Right cardiac atrium (tissue), 5 donors: ENCODE results near the gene SUDS3. TPM values are rescaled to one million over a fixed set of nuclear protein-coding genes. Genes with fewer than 3 reads are reported as not detected.

Experiments
- ATAC-seq, 2 donors: fragments of 200-7000 bp; cut with Tn5 transposase; one replicate each; pipeline versions ENCODE4 v1.8.0 to v1.9.1; 2020; ENCODE audit warnings: moderate library complexity in 2 of 2, mild to moderate bottlenecking in 1 of 2
- DNase-seq, 3 donors: peaks; one replicate each; pipeline ENCODE4 v3.0.0-alpha.2; 2020
- H3K27ac ChIP-seq: one replicate; pipeline ENCODE4 v1.5.1; 2013; ENCODE audit warnings: mild to moderate bottlenecking, low read length, control low read depth, moderate library complexity
- H3K27me3 ChIP-seq: one replicate; pipeline ENCODE4 v1.6.1; 2013; ENCODE audit not compliant: control insufficient read depth, insufficient read depth
- H3K4me1 ChIP-seq: one replicate; pipeline ENCODE4 v1.6.1; 2013; ENCODE audit warnings: low read length; ENCODE audit not compliant: control insufficient read depth, insufficient read depth
- H3K4me3 ChIP-seq: one replicate; pipeline ENCODE4 v1.5.1; 2013; ENCODE audit warnings: low read length, control low read depth
- H3K9me3 ChIP-seq: one replicate; pipeline ENCODE4 v1.6.1; 2013; ENCODE audit warnings: low read length; ENCODE audit not compliant: control insufficient read depth
- WGBS: extraction: QIAGEN DNeasy Blood & Tissue Kit; methylation state at CpG from one replicate; pipeline ENCODE4 v1.1.7; 2013; 5-methylcytosine and 5-hydroxymethylcytosine counted together
- intact Hi-C, 4 donors: fragments of 100-400 bp; cut with DNase I; formaldehyde crosslinking; loops; one replicate each; pipeline versions ENCODE4 v1.11.0 to v1.14.0; 2022 to 2023
- polyA plus RNA-seq: library from polyadenylated mRNA; stranded (reverse); fragments of 200-250 nt; gene quantifications from one replicate; pipeline ENCODE4 v1.2.3, GENCODE V29; 2013
- total RNA-seq, 4 donors: library from RNA; stranded (reverse); fragmentation: NEBNext Ultra II Directional; extraction: Animal tissue kit (Norgen Biotek cat#: 25700); gene quantifications; one replicate each; pipeline ENCODE4 v1.2.1, GENCODE V29; 2021
- donor health status: healthy with polysubstance abuse.
- donor health status: DM: no; HTN: yes; CAD: no.
- donor health status: DM: no; HTN: no; CAD: no.
- donor health status: DM: no; HTN: yes; CAD: no; lungs with severe emphysema.
- donor health status: DM: yes; HTN: yes; CAD: no.

The SUDS3 gene
- total and polyA plus RNA-seq, 5 donors: 9.5 to 24.0 (median 21.0) TPM

DNA sequence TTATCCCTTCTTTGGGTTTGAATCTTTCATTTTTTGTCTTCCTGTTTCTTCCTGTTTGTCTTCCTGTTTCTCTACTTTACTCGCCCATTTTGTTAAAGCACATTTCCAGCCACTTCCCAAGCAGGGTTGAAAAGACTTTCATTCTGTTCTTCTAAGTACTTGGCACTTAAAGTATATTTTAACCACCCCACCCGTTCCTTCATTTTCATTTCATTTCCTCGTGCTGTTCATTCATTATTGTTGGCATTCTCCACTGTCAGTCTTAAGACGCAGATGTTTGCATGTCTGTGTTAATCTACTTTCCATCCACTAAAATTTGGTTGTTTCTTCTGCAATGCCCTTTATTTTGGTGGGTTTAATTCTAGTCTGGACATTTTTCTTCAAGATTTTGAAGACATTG is 49.0 kb downstream of the SUDS3 start:
- DNase-seq: no peak

DNA sequence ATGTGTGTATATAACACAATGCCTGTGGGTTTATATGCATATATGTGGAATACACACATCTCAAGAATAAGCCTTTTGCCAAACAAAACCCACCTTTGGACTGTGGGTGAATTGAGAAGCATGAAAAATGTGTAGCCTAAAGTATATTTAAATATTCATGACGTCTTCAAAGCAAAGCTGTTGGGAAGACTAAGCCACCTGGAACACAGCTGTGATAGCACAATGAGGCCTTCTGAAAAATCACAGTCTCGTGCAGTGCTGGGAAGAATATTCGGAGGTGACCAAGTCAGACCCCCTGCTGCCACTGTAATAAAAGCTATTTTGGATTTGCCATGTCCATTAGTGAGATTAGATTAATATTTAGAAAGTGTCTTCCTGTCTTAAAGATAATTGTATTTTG is 51.5 kb downstream of the SUDS3 start:
- H3K27me3 ChIP-seq: no peaks in the 10 kb centered on the region
- intact Hi-C loops: no loop called here
- WGBS: 83% methylated on average over 3 of the region's 3 CpGs
- ATAC-seq (no peak), DNase-seq (no peak)
- H3K4me3 ChIP-seq: no peak overlapping the region
- no peak overlapping the region for H3K27ac ChIP-seq
- H3K9me3 ChIP-seq: no peaks in the 10 kb centered on the region
- no peaks in the 10 kb centered on the region for H3K4me1 ChIP-seq

More for the DNA sequence above, 49.0 kb downstream of the SUDS3 start:
- no peaks in the 10 kb centered on the region for H3K4me1 ChIP-seq
- 44% methylated on average over 4 of the region's 4 CpGs for WGBS
- no peaks in the 10 kb centered on the region for H3K27me3 ChIP-seq
- no peaks in the 10 kb centered on the region for H3K9me3 ChIP-seq
- intact Hi-C loops: no loop called here
- ATAC-seq: no peak
- no peak overlapping the region for H3K27ac ChIP-seq
- no peak overlapping the region for H3K4me3 ChIP-seq

DNA sequence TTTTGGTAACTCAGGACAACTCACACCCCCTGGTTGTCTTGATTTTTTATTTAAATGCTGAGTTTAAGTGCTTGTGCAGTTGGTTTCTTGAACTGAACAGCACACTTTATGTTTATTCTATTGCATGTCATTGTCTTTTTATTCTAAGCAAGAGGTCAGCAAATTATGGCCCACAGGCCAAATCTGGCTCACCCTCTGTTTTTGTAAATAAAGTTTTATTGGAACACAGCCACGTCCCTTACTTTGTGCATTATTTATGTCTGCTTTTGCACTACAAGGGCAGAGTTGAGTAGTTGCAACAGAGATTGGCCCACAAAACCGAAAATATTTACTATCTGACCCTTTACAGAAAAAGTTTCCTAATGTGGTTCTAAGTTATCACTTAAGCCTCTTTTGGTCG is 52.3 kb downstream of the SUDS3 start:
- Histone ChIP-seq H3K4me1 (no peaks in the 10 kb centered on the region), H3K4me3 (no peak overlapping the region), H3K27me3 (no peaks in the 10 kb centered on the region), H3K27ac (no peak overlapping the region), H3K9me3 (no peaks in the 10 kb centered on the region)
- WGBS: 85% methylated on average over 3 of the region's 3 CpGs
- intact Hi-C loops: no loop called here
- DNase-seq (no peak), ATAC-seq (no peak)

DNA sequence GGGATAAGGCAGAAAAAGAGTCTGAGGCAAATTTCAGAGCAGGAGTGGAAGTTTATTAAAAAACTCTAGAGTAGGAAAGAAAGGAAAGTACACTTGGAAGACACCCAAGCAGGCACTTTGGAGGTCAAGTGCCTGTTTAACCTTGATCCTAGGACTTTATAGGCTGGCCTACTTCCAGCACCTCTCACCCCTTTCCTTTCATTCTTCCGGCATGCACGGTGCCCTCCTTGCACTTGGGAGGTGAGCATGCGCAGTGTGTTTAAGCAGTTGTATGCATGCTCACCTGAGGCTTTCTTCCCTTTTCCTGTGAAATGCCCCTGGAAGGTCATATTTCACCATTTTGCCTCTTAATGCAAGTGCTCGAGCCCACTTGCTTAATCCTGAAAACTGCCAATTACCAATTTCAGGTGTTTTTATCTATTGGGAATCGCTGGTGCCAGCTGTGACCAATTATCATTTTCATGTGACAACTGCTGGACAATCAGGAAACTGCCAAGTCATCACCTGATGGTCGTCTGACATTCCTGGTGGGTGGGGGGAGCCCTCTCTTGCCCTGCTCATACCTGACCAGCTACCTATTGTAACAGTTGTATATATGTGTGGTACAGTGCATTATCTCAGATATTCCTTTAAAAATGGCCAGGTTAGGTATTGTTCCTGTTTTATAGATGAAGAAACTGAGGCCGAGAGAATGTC is 53.5 kb downstream of the SUDS3 start:
- H3K27ac ChIP-seq: no peak overlapping the region
- intact Hi-C loops: loop anchor here in 2 of 4 donors (10.0 kb wide), 1 partner anchor 195 kb away; no protein-coding TSS in a partner anchor
- no peak for ATAC-seq
- WGBS: 61% methylated on average over 7 of the region's 7 CpGs
- H3K9me3 ChIP-seq: no peaks in the 10 kb centered on the region
- H3K27me3 ChIP-seq: no peaks in the 10 kb centered on the region
- H3K4me3 ChIP-seq: no peak overlapping the region
- H3K4me1 ChIP-seq: no peaks in the 10 kb centered on the region
- no peak for DNase-seq

DNA sequence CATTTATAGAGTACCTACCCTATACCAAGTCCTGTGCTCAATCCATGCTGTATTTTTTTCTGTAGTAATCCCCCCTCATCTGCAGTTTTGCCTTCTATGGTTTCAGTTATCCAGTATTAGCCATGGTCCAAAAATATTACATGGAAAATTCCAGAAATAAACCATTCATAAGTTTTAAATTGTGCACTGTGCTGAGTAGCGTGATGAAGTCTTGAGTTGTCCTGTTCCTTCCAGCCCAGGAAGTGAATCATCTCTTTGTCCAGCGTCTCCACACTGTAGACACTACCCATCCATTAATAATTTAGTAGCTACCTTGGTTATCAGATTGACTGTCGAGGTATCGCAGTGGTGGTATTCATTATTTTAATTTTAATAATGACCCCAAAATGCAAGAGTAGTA is 54.2 kb downstream of the SUDS3 start:
- H3K9me3 ChIP-seq: no peaks in the 10 kb centered on the region
- H3K27ac ChIP-seq: no peak overlapping the region
- no peaks in the 10 kb centered on the region for H3K4me1 ChIP-seq
- 68% methylated on average over 4 of the region's 4 CpGs for WGBS
- intact Hi-C loops: loop anchor here in 2 of 4 donors (10.0 kb wide), 1 partner anchor 194 kb away; no protein-coding TSS in a partner anchor
- no peaks in the 10 kb centered on the region for H3K27me3 ChIP-seq
- no peak overlapping the region for H3K4me3 ChIP-seq
- no peak for DNase-seq
- no peak for ATAC-seq

DNA sequence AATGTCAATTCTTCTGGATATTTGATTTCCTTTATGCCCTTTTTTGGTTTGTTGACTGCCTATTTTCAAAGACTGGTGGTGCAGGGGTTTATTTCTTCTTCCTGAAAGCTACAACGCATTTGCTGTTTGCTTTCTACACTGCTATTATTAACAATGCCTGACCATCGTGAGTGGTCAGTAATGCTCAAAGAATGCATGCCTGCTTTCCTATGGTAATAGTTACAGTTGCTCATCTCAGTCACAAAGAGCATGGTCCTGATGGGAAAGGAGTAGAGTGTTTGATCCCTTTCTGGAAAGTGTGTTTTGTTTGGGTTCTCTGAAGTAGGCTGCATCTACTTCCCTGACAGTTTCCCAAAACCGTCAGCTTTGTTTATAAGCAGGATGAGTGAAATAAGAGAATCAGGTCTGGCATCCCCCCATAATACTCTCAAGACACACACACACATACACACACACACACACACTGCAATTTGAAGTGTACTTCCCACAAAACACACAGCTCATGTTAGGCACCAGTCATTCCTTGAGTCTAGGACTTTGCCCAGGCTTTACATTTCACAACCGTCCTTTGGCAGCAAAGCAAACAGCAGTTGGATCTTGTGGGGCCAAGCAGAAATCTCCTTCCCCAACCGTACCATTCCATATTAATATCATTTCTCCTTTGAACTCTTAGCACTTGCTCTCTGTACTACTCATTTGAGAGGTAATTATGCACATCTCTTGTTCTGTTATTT is 56.6 kb downstream of the SUDS3 start:
- no peak overlapping the region for H3K27ac ChIP-seq
- intact Hi-C loops: loop anchor here in 2 of 4 donors (10.0 kb wide), 1 partner anchor 192 kb away; no protein-coding TSS in a partner anchor
- H3K9me3 ChIP-seq: no peaks in the 10 kb centered on the region
- H3K4me1 ChIP-seq: no peaks in the 10 kb centered on the region
- DNase-seq (no peak), ATAC-seq (no peak)
- H3K4me3 ChIP-seq: no peak overlapping the region
- whole genome bisulfite sequencing: 69% methylated on average over 5 of the region's 5 CpGs
- no peaks in the 10 kb centered on the region for H3K27me3 ChIP-seq

DNA sequence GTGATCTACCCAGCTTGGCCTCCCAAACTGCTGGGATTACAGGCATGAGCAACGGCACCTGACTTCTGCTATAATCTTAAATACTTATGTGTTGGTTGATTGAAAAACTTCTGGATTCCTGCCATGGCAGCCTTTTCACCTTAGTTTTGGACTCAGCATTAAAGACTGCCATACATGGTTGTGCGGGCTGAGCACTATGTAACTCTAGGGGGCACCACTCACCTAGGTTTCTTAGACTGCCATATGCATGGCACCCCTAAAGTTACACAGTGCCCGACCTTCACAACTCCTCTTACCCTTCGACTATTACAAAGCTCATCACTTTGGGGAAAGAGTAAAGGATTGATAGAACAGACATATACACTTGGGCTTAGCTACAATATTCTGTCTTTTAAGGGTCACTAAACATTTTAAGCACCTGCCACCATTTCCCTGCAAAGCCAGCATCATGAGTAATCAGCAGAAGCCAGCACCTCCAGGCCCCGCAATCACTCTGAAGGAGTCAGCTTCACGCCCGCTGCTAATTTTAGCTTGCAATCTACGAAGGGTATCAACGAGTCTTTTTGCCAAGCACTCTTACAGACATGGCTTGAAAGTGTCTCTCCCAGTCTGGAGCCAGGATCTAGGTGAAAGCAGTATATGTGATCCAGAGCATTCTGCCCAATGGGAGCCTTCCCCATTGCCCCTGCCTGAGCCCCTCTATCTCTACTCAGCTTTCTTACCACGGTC is 59.8 kb downstream of the SUDS3 start:
- DNase-seq: no peak
- no peak overlapping the region for H3K4me3 ChIP-seq
- no peaks in the 10 kb centered on the region for H3K4me1 ChIP-seq
- no peaks in the 10 kb centered on the region for H3K9me3 ChIP-seq
- peak; percentile 45 to 63 for ATAC-seq
- H3K27ac ChIP-seq: no peak overlapping the region
- no peaks in the 10 kb centered on the region for H3K27me3 ChIP-seq
- WGBS: 50% methylated on average over 10 of the region's 10 CpGs
- intact Hi-C loops: loop anchor here in 2 of 4 donors (10.0 kb wide), 1 partner anchor 189 kb away; no protein-coding TSS in a partner anchor

DNA sequence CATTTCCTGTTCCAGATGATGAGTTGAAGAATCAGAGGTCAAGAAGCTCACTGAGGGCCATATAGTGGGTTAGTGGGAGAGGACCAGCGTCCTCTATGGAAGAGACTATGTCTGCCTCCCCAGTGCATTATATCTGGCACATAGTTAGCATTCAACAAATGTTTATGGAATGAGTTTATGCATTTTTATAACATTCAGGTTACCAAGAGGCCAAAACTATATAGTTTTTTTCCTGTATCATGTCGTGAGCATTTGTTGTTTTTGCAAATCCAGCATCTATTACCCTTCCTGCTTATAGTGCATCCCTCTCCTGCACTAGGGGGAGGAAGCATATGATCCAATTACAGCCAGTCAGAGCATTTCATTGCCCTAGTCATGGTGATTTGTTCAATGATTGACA is 60.6 kb downstream of the SUDS3 start:
- Histone ChIP-seq H3K4me1 (no peaks in the 10 kb centered on the region), H3K9me3 (no peaks in the 10 kb centered on the region), H3K27me3 (no peaks in the 10 kb centered on the region), H3K27ac (no peak overlapping the region), H3K4me3 (no peak overlapping the region)
- ATAC-seq: no peak
- DNase-seq: no peak
- intact Hi-C loops: loop anchor here in 2 of 4 donors (10.0 kb wide), 1 partner anchor 188 kb away; no protein-coding TSS in a partner anchor
- 39% methylated on average over 2 of the region's 2 CpGs for WGBS

DNA sequence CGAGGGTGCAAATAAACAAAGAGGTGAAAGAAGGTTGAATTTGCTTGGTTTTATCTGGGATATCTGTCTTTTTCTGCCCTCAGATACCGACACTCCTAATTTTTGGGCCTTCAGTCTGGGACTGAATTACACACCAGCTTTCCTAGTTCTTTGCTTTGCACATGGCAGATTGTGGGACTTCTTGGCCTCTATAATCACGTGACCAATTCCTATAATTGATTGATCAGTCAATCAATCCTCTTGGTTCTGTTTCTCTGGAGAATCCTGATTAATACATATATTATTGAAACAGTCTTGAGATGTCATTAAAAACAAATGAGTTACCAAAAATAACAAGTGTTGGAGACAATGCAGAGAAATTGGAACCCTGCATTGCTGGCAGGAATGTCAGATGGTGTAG is 62.7 kb downstream of the SUDS3 start:
- no peaks in the 10 kb centered on the region for H3K9me3 ChIP-seq
- DNase-seq: no peak
- no peak overlapping the region for H3K27ac ChIP-seq
- H3K4me3 ChIP-seq: no peak overlapping the region
- no peaks in the 10 kb centered on the region for H3K27me3 ChIP-seq
- no peaks in the 10 kb centered on the region for H3K4me1 ChIP-seq
- no peak for ATAC-seq
- 81% methylated on average over 3 of the region's 3 CpGs for WGBS
- intact Hi-C loops: loop anchor here in 2 of 4 donors (10.0 kb wide), 1 partner anchor 186 kb away; no protein-coding TSS in a partner anchor

DNA sequence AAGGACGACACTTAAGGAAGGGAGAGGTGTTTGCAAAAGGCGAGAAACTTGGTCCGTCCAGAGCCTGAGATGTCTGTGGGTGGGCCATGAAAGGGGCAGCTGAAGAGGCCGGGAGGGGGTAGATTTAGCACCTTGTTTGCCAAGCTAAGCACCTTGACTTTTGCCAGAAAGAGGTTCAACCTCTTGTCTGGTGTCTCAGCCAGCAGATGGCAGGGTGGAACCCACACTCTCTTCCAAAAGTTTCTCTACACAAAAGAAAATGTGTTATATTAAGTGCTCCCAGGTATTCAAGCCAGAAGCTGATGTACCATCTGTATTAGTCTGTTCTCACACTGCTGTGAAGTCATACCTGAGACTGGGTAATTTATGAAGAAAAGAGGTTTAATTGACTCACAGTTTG is 69.9 kb downstream of the SUDS3 start:
- ATAC-seq: no peak
- DNase-seq: no peak
- Histone ChIP-seq H3K27ac (no peak overlapping the region), H3K27me3 (no peaks in the 10 kb centered on the region), H3K4me1 (peaks cover 2% of the 10 kb centered on the region), H3K4me3 (no peak overlapping the region), H3K9me3 (no peaks in the 10 kb centered on the region)
- intact Hi-C loops: no loop called here
- 26% methylated on average over 4 of the region's 4 CpGs for WGBS

DNA sequence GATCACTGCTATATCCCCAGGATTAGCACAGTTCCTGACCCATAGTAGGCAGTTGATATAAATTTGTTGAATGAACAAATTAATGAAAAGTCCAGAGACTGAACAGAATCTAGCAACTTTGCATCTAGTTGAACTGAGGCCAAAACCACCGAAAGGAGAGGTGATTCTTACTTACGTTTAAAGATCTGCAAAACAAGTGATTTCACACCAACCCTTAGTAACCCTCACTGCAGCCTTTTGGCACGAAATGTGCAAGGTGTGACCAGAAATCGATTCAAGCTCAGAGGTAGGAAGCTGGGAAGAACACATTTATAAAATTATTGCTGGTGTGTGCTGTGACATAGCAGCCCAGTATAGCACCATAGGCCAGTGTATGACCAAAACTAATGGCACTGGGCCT is 70.8 kb downstream of the SUDS3 start:
- no peak for DNase-seq
- ATAC-seq: no peak
- Histone ChIP-seq H3K4me1 (peaks cover 2% of the 10 kb centered on the region), H3K9me3 (no peaks in the 10 kb centered on the region), H3K27me3 (no peaks in the 10 kb centered on the region), H3K27ac (no peak overlapping the region), H3K4me3 (no peak overlapping the region)
- WGBS: 56% methylated on average over 4 of the region's 4 CpGs
- intact Hi-C loops: no loop called here
